GM23338 (cell line): ENCODE results near the gene USP24. TPM values are rescaled to one million over a fixed set of nuclear protein-coding genes. Genes with fewer than 3 reads are reported as not detected.

Experiments used
- ATAC-seq: fragments of 200-7000 bp; cut with Tn5 transposase; 3 replicates; pipeline ENCODE4 v1.9.1; 2020
- DNase-seq: peaks from one replicate; pipeline ENCODE4 v3.0.0-alpha.2; 2015; ENCODE audit warnings: low spot score
- H2AFZ ChIP-seq: fragments of 200-600 bp; sonication (generic); 2 replicates; pipeline ENCODE4 v1.8.0; 2016; ENCODE audit warnings: antibody characterized with exemption, mild to moderate bottlenecking, moderate library complexity
- H3F3A ChIP-seq: fragments of 200-600 bp; sonication (generic); replicated peaks from 2 replicates; pipeline ENCODE4 v1.8.0; 2017; ENCODE audit warnings: antibody characterized with exemption, mixed run types, low read depth
- H3K27ac ChIP-seq: fragments of 200-600 bp; sonication (generic); 2 replicates; pipeline ENCODE4 v1.6.1; 2016; ENCODE audit warnings: low read depth
- H3K27me3 ChIP-seq: fragments of 200-600 bp; sonication (generic); 2 replicates; pipeline ENCODE4 v1.8.0; 2016; ENCODE audit warnings: mild to moderate bottlenecking, mixed run types, moderate library complexity; ENCODE audit not compliant: insufficient read depth
- H3K36me3 ChIP-seq: fragments of 200-600 bp; sonication (generic); 2 replicates; pipeline ENCODE4 v1.8.0; 2016; ENCODE audit warnings: mild to moderate bottlenecking; ENCODE audit not compliant: insufficient read depth
- H3K4me1 ChIP-seq: fragments of 200-600 bp; sonication (generic); 2 replicates; pipeline ENCODE4 v1.8.0; 2016; ENCODE audit warnings: mild to moderate bottlenecking, moderate library complexity; ENCODE audit not compliant: insufficient read depth
- H3K4me2 ChIP-seq: fragments of 200-600 bp; sonication (generic); 2 replicates; pipeline ENCODE4 v1.7.1; 2017; ENCODE audit warnings: mixed run types
- H3K4me3 ChIP-seq: fragments of 200-600 bp; sonication (generic); 2 replicates; pipeline ENCODE4 v1.6.1; 2016; ENCODE audit warnings: mixed run types
- H3K79me2 ChIP-seq: fragments of 200-600 bp; sonication (generic); replicated peaks from 2 replicates; pipeline ENCODE4 v1.8.0; 2017; ENCODE audit warnings: mild to moderate bottlenecking; ENCODE audit not compliant: insufficient read depth
- H3K9me2 ChIP-seq: fragments of 200-600 bp; sonication (generic); 2 replicates; pipeline ENCODE4 v1.8.0; 2017; ENCODE audit not compliant: insufficient read depth
- H4K20me1 ChIP-seq: fragments of 200-600 bp; sonication (generic); replicated peaks from 2 replicates; pipeline ENCODE4 v1.8.0; 2017; ENCODE audit warnings: mild to moderate bottlenecking; ENCODE audit not compliant: insufficient read depth
- H3K27ac Mint-ChIP-seq: 2 replicates; pipeline ENCODE4 v1.8.0; 2020; ENCODE audit warnings: inconsistent platforms, mild to moderate bottlenecking, moderate library complexity, mixed read lengths
- H3K27me3 Mint-ChIP-seq: 3 replicates; pipeline ENCODE4 v1.8.0; 2022; ENCODE audit warnings: low read depth, mild to moderate bottlenecking, moderate library complexity, mixed read lengths, inconsistent platforms; ENCODE audit not compliant: insufficient read depth, poor library complexity
- H3K36me3 Mint-ChIP-seq: 3 replicates; pipeline ENCODE4 v1.8.0; 2021; ENCODE audit warnings: low read depth, mild to moderate bottlenecking, inconsistent platforms, moderate library complexity, mixed read lengths
- H3K4me1 Mint-ChIP-seq: 3 replicates; pipeline ENCODE4 v1.8.0; 2020; ENCODE audit warnings: mild to moderate bottlenecking, inconsistent platforms, mixed read lengths
- H3K4me3 Mint-ChIP-seq: 3 replicates; pipeline ENCODE4 v1.8.0; 2021; ENCODE audit warnings: moderate library complexity, mild to moderate bottlenecking, inconsistent platforms, mixed read lengths
- H3K9me3 Mint-ChIP-seq: 3 replicates; pipeline ENCODE4 v1.8.0; 2020; ENCODE audit warnings: moderate library complexity, mild to moderate bottlenecking, inconsistent platforms, mixed read lengths
- CREB1 ChIP-seq: fragments of 250-450 bp; sonication (Bioruptor Pico); IDR thresholded peaks from 2 replicates; pipeline ENCODE4 v1.5.0; 2020; ENCODE audit warnings: low read depth, mild to moderate bottlenecking, moderate library complexity
- EZH2phosphoT487 ChIP-seq: fragments of 200-600 bp; sonication (generic); IDR thresholded peaks from one replicate; pipeline ENCODE4 v1.8.1; 2018; ENCODE audit warnings: antibody characterized with exemption; ENCODE audit not compliant: unreplicated experiment
- JUNB ChIP-seq: IDR thresholded peaks from one replicate; pipeline ENCODE4 v1.6.1; 2016; ENCODE audit warnings: antibody characterized with exemption; ENCODE audit not compliant: unreplicated experiment
- NANOG ChIP-seq: IDR thresholded peaks from 2 replicates; pipeline ENCODE4 v1.6.1; 2016; ENCODE audit warnings: antibody characterized with exemption, borderline replicate concordance
- POLR2AphosphoS5 ChIP-seq: IDR thresholded peaks from 2 replicates; pipeline ENCODE4 v1.6.1; 2016; ENCODE audit warnings: antibody characterized with exemption, low read depth
- STAT1 ChIP-seq: IDR thresholded peaks from one replicate; pipeline ENCODE4 v1.6.1; 2016; ENCODE audit warnings: antibody characterized with exemption; ENCODE audit not compliant: unreplicated experiment
- ZNF114 ChIP-seq: fragments of 250-450 bp; sonication (Bioruptor Pico); IDR thresholded peaks from 2 replicates; pipeline ENCODE4 v1.5.0; 2020; ENCODE audit warnings: mild to moderate bottlenecking, moderate library complexity
- ZNF331 ChIP-seq: fragments of 250-450 bp; sonication (Bioruptor Pico); IDR thresholded peaks from 2 replicates; pipeline ENCODE4 v1.5.0; 2020; ENCODE audit warnings: low read depth, mild to moderate bottlenecking, moderate library complexity
- polyA plus RNA-seq: library from polyadenylated mRNA; unstranded; fragments of >200 nt; fragmentation: Nextera tagmentation; extraction: Ambion mirVana; gene quantifications from 2 replicates; pipeline ENCODE4 v1.2.1, GENCODE V29; 2016
- total RNA-seq: library from RNA; depleted of rRNA; stranded (reverse); fragments of >200 nt; shearing (Covaris generic); gene quantifications from 2 replicates; pipeline ENCODE4 v1.2.3, GENCODE V29; 2014
- TF ChIP-seq, protein P1 (sequence below): IDR thresholded peaks from one replicate; pipeline ENCODE4 v1.6.1; 2018; ENCODE audit warnings: antibody characterized with exemption; ENCODE audit not compliant: unreplicated experiment
- TF ChIP-seq, protein P2 (sequence below): IDR thresholded peaks from 2 replicates; pipeline ENCODE4 v1.6.1; 2016; ENCODE audit warnings: antibody characterized with exemption
- TF ChIP-seq, protein P3 (sequence below), 2 experiments: fragments of 200-600 bp in 1 of 2; sonication (generic) in 1 of 2; conservative IDR thresholded peaks; 2 replicates each; pipeline versions ENCODE4 v1.5.1 to v1.6.1; 2016 to 2017; ENCODE audit warnings: antibody characterized with exemption in 2 of 2, low read depth in 2 of 2, mild to moderate bottlenecking in 2 of 2, moderate library complexity in 1 of 2
- TF ChIP-seq, protein P4 (sequence below): fragments of 250-450 bp; sonication (Bioruptor Pico); IDR thresholded peaks from 2 replicates; pipeline ENCODE4 v1.5.0; 2020; ENCODE audit warnings: mild to moderate bottlenecking, moderate library complexity

USP24 gene
- total and polyA plus RNA-seq, 2 experiments from 2014 or later, result 12.1 to 32.6 TPM

DNA sequence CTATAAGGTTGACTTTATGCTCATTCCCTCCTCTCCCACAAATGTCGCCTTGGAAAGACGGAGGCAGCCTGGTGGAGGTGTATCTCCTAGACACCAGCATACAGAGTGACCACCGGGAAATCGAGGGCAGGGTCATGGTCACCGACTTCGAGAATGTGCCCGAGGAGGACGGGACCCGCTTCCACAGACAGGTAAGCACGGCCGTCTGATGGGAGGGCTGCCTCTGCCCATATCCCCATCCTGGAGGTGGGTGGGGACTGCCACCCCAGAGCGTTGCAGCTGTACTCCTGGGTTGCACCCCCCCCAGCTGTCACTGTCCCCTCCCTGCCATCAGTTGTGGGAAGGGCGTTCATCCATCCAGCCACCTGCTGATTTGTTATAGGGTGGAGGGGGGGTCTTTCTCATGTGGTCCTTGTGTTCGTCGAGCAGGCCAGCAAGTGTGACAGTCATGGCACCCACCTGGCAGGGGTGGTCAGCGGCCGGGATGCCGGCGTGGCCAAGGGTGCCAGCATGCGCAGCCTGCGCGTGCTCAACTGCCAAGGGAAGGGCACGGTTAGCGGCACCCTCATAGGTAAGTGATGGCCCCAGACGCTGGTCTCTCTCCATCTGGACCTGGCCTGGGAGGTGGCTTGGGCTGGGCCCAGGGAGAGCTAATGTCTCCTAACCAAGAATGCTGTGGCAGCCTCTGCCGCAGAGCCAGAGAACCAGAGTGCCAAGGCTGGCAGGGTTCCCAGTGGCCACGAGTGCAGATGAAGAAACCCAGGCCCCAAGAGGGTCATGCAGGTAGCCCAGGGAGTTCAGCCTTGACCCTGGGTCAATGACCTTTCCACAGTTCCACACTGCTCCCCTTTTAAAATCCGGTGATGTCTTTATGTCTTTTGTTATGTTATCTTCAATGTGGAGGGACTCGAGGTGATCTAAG, 162.7 kb downstream of the USP24 start:
- H3K27ac ChIP-seq, result no peak overlapping the region
- H3K4me3 ChIP-seq, result no peak overlapping the region
- peaks cover 33% of the 10 kb centered on the region for H3K79me2 ChIP-seq
- no peaks in the 10 kb centered on the region; the same call in 1 of the 2 replicates for H3K4me1 ChIP-seq
- peaks cover 12% of the 10 kb centered on the region; the same call in 1 of the 2 replicates for H3F3A ChIP-seq
- H3K4me2 ChIP-seq, result no peak overlapping the region
- H3K4me1 Mint-ChIP-seq, result no peaks in the 10 kb centered on the region
- H3K4me3 Mint-ChIP-seq, result no peak overlapping the region
- DNase-seq (no peak), ATAC-seq (no peak)
- no peaks in the 10 kb centered on the region for H3K27me3 ChIP-seq
- no peak overlapping the region for H3K27ac Mint-ChIP-seq
- peaks cover 20% of the 10 kb centered on the region; the same call in 2 of the 3 replicates for H3K36me3 Mint-ChIP-seq
- H2AFZ ChIP-seq, result no peak overlapping the region
- peaks cover 25% of the 10 kb centered on the region for H4K20me1 ChIP-seq
- no peak for TF ChIP-seq JUNB
- no peak for TF ChIP-seq ZNF114 (CRISPR knock-in tag)
- TF ChIP-seq, protein P1, sequence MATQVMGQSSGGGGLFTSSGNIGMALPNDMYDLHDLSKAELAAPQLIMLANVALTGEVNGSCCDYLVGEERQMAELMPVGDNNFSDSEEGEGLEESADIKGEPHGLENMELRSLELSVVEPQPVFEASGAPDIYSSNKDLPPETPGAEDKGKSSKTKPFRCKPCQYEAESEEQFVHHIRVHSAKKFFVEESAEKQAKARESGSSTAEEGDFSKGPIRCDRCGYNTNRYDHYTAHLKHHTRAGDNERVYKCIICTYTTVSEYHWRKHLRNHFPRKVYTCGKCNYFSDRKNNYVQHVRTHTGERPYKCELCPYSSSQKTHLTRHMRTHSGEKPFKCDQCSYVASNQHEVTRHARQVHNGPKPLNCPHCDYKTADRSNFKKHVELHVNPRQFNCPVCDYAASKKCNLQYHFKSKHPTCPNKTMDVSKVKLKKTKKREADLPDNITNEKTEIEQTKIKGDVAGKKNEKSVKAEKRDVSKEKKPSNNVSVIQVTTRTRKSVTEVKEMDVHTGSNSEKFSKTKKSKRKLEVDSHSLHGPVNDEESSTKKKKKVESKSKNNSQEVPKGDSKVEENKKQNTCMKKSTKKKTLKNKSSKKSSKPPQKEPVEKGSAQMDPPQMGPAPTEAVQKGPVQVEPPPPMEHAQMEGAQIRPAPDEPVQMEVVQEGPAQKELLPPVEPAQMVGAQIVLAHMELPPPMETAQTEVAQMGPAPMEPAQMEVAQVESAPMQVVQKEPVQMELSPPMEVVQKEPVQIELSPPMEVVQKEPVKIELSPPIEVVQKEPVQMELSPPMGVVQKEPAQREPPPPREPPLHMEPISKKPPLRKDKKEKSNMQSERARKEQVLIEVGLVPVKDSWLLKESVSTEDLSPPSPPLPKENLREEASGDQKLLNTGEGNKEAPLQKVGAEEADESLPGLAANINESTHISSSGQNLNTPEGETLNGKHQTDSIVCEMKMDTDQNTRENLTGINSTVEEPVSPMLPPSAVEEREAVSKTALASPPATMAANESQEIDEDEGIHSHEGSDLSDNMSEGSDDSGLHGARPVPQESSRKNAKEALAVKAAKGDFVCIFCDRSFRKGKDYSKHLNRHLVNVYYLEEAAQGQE, result no peak
- TF ChIP-seq CREB1 (CRISPR knock-in tag), result no peak
- TF ChIP-seq STAT1, result no peak
- no peak for TF ChIP-seq NANOG
- TF ChIP-seq, protein P2, sequence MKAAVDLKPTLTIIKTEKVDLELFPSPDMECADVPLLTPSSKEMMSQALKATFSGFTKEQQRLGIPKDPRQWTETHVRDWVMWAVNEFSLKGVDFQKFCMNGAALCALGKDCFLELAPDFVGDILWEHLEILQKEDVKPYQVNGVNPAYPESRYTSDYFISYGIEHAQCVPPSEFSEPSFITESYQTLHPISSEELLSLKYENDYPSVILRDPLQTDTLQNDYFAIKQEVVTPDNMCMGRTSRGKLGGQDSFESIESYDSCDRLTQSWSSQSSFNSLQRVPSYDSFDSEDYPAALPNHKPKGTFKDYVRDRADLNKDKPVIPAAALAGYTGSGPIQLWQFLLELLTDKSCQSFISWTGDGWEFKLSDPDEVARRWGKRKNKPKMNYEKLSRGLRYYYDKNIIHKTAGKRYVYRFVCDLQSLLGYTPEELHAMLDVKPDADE, result no peak
- TF ChIP-seq, protein P3, sequence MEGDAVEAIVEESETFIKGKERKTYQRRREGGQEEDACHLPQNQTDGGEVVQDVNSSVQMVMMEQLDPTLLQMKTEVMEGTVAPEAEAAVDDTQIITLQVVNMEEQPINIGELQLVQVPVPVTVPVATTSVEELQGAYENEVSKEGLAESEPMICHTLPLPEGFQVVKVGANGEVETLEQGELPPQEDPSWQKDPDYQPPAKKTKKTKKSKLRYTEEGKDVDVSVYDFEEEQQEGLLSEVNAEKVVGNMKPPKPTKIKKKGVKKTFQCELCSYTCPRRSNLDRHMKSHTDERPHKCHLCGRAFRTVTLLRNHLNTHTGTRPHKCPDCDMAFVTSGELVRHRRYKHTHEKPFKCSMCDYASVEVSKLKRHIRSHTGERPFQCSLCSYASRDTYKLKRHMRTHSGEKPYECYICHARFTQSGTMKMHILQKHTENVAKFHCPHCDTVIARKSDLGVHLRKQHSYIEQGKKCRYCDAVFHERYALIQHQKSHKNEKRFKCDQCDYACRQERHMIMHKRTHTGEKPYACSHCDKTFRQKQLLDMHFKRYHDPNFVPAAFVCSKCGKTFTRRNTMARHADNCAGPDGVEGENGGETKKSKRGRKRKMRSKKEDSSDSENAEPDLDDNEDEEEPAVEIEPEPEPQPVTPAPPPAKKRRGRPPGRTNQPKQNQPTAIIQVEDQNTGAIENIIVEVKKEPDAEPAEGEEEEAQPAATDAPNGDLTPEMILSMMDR (conservative IDR thresholded peaks at IDR 0.05; ENCODE audit: low read depth in 2 of 2), result no peak
- TF ChIP-seq, protein P4, sequence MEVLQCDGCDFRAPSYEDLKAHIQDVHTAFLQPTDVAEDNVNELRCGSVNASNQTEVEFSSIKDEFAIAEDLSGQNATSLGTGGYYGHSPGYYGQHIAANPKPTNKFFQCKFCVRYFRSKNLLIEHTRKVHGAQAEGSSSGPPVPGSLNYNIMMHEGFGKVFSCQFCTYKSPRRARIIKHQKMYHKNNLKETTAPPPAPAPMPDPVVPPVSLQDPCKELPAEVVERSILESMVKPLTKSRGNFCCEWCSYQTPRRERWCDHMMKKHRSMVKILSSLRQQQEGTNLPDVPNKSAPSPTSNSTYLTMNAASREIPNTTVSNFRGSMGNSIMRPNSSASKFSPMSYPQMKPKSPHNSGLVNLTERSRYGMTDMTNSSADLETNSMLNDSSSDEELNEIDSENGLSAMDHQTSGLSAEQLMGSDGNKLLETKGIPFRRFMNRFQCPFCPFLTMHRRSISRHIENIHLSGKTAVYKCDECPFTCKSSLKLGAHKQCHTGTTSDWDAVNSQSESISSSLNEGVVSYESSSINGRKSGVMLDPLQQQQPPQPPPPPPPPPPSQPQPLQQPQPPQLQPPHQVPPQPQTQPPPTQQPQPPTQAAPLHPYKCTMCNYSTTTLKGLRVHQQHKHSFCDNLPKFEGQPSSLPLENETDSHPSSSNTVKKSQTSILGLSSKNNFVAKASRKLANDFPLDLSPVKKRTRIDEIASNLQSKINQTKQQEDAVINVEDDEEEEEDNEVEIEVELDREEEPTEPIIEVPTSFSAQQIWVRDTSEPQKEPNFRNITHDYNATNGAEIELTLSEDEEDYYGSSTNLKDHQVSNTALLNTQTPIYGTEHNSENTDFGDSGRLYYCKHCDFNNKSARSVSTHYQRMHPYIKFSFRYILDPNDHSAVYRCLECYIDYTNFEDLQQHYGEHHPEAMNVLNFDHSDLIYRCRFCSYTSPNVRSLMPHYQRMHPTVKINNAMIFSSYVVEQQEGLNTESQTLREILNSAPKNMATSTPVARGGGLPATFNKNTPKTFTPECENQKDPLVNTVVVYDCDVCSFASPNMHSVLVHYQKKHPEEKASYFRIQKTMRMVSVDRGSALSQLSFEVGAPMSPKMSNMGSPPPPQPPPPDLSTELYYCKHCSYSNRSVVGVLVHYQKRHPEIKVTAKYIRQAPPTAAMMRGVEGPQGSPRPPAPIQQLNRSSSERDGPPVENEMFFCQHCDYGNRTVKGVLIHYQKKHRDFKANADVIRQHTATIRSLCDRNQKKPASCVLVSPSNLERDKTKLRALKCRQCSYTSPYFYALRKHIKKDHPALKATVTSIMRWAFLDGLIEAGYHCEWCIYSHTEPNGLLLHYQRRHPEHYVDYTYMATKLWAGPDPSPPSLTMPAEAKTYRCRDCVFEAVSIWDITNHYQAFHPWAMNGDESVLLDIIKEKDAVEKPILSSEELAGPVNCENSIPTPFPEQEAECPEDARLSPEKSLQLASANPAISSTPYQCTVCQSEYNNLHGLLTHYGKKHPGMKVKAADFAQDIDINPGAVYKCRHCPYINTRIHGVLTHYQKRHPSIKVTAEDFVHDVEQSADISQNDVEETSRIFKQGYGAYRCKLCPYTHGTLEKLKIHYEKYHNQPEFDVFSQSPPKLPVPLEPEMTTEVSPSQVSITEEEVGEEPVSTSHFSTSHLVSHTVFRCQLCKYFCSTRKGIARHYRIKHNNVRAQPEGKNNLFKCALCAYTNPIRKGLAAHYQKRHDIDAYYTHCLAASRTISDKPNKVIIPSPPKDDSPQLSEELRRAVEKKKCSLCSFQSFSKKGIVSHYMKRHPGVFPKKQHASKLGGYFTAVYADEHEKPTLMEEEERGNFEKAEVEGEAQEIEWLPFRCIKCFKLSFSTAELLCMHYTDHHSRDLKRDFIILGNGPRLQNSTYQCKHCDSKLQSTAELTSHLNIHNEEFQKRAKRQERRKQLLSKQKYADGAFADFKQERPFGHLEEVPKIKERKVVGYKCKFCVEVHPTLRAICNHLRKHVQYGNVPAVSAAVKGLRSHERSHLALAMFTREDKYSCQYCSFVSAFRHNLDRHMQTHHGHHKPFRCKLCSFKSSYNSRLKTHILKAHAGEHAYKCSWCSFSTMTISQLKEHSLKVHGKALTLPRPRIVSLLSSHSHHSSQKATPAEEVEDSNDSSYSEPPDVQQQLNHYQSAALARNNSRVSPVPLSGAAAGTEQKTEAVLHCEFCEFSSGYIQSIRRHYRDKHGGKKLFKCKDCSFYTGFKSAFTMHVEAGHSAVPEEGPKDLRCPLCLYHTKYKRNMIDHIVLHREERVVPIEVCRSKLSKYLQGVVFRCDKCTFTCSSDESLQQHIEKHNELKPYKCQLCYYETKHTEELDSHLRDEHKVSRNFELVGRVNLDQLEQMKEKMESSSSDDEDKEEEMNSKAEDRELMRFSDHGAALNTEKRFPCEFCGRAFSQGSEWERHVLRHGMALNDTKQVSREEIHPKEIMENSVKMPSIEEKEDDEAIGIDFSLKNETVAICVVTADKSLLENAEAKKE (CRISPR knock-in tag), result no peak
- TF ChIP-seq EZH2phosphoT487, result no peak
- no peak for TF ChIP-seq ZNF331 (CRISPR knock-in tag)
- TF ChIP-seq POLR2AphosphoS5, result no peak
- H3K9me3 Mint-ChIP-seq, result no peaks in the 10 kb centered on the region
- H3K36me3 ChIP-seq, result peaks cover 57% of the 10 kb centered on the region
- H3K27me3 Mint-ChIP-seq, result peaks cover 6% of the 10 kb centered on the region
- no peaks in the 10 kb centered on the region for H3K9me2 ChIP-seq
